Endothelial cell (in vitro differentiated cells): Measurements from ENCODE around the gene MID1IP1. TPM values are rescaled to one million over a fixed set of nuclear protein-coding genes. Genes with fewer than 3 reads are reported as not detected.

Source experiments
- DNase-seq: peaks from one replicate; pipeline ENCODE4 v3.0.0; 2021; ENCODE audit warnings: low spot score
- H3K27ac Mint-ChIP-seq: one replicate; pipeline ENCODE4 v1.8.0; 2021; ENCODE audit warnings: mixed read lengths, inconsistent platforms; ENCODE audit not compliant: unreplicated experiment
- H3K27me3 Mint-ChIP-seq: one replicate; pipeline ENCODE4 v1.8.0; 2021; ENCODE audit warnings: mild to moderate bottlenecking, moderate library complexity, mixed read lengths, inconsistent platforms; ENCODE audit not compliant: unreplicated experiment
- H3K36me3 Mint-ChIP-seq: one replicate; pipeline ENCODE4 v1.8.0; 2021; ENCODE audit warnings: mild to moderate bottlenecking, low read depth, mixed read lengths, inconsistent platforms; ENCODE audit not compliant: unreplicated experiment
- H3K4me1 Mint-ChIP-seq: one replicate; pipeline ENCODE4 v1.8.0; 2021; ENCODE audit warnings: mild to moderate bottlenecking, mixed read lengths, inconsistent platforms; ENCODE audit not compliant: unreplicated experiment
- H3K4me3 Mint-ChIP-seq: one replicate; pipeline ENCODE4 v1.8.0; 2021; ENCODE audit warnings: mild to moderate bottlenecking, mixed read lengths, inconsistent platforms; ENCODE audit not compliant: unreplicated experiment
- H3K9me3 Mint-ChIP-seq: one replicate; pipeline ENCODE4 v1.8.0; 2021; ENCODE audit warnings: mixed read lengths, inconsistent platforms; ENCODE audit not compliant: unreplicated experiment
- CTCF ChIP-seq: fragments of 200-600 bp; sonication (generic); IDR thresholded peaks from one replicate; pipeline ENCODE4 v1.5.0; 2021; ENCODE audit warnings: antibody characterized with exemption; ENCODE audit not compliant: unreplicated experiment
- total RNA-seq: library from RNA; stranded (reverse); fragmentation: NEBNext Ultra II Directional; extraction: Animal tissue kit (Norgen Biotek cat#: 25700); gene quantifications from one replicate; pipeline ENCODE4 v1.2.1, GENCODE V29; 2021; ENCODE audit not compliant: unreplicated experiment

Gene MID1IP1
- total RNA-seq, 1 donor from 2014 or later: 25.3 TPM

- H3K27ac Mint-ChIP-seq: no peak overlapping the region
Measured at GRCh38 chrX:38839944-38840343, 38.7 kb downstream of the MID1IP1 start.

GRCh38 chrX:38841750-38842149, 40.5 kb downstream of the MID1IP1 start:
- Mint-ChIP-seq H3K36me3 (no peaks in the 10 kb centered on the region), H3K27ac (no peak overlapping the region), H3K9me3 (no peaks in the 10 kb centered on the region), H3K4me3 (no peak overlapping the region), H3K27me3 (peaks cover 3% of the 10 kb centered on the region), H3K4me1 (no peaks in the 10 kb centered on the region)
- DNase-seq: no peak
- no peak for TF ChIP-seq CTCF

More at GRCh38 chrX:38839944-38840343, 38.7 kb downstream of the MID1IP1 start:
- H3K27me3 Mint-ChIP-seq: peaks cover 3% of the 10 kb centered on the region
- H3K4me3 Mint-ChIP-seq: no peak overlapping the region
- no peaks in the 10 kb centered on the region for H3K4me1 Mint-ChIP-seq
- no peaks in the 10 kb centered on the region for H3K36me3 Mint-ChIP-seq
- no peak for TF ChIP-seq CTCF
- DNase-seq: no peak
- no peaks in the 10 kb centered on the region for H3K9me3 Mint-ChIP-seq

GRCh38 chrX:38845426-38845825, 44.2 kb downstream of the MID1IP1 start:
- no peaks in the 10 kb centered on the region for H3K4me1 Mint-ChIP-seq
- no peaks in the 10 kb centered on the region for H3K27me3 Mint-ChIP-seq
- H3K4me3 Mint-ChIP-seq: no peak overlapping the region
- DNase-seq: no peak
- H3K36me3 Mint-ChIP-seq: no peaks in the 10 kb centered on the region
- H3K9me3 Mint-ChIP-seq: no peaks in the 10 kb centered on the region
- no peak overlapping the region for H3K27ac Mint-ChIP-seq
- TF ChIP-seq CTCF: no peak

GRCh38 chrX:38847206-38847902, 46.1 kb downstream of the MID1IP1 start:
- no peak for TF ChIP-seq CTCF
- no peaks in the 10 kb centered on the region for H3K4me1 Mint-ChIP-seq
- DNase-seq: no peak
- no peak overlapping the region for H3K4me3 Mint-ChIP-seq
- H3K27ac Mint-ChIP-seq: no peak overlapping the region
- H3K9me3 Mint-ChIP-seq: no peaks in the 10 kb centered on the region
- H3K27me3 Mint-ChIP-seq: peaks cover 2% of the 10 kb centered on the region
- H3K36me3 Mint-ChIP-seq: no peaks in the 10 kb centered on the region

- Mint-ChIP-seq H3K4me1 (no peaks in the 10 kb centered on the region), H3K36me3 (no peaks in the 10 kb centered on the region), H3K4me3 (no peak overlapping the region), H3K27ac (no peak overlapping the region), H3K9me3 (no peaks in the 10 kb centered on the region), H3K27me3 (peaks cover 2% of the 10 kb centered on the region)
- no peak for DNase-seq
- TF ChIP-seq CTCF: no peak
Measured at GRCh38 chrX:38847903-38848230, 46.6 kb downstream of the MID1IP1 start.
